Measurements from ENCODE around the gene SPDYE4.

Gene SPDYE4

GRCh38 chr17:8710813-8711212 is 47.5 kb downstream of the SPDYE4 start:
- DNase-seq (ENCODE audit: low read depth): no peak
- TF ChIP-seq, protein P1, sequence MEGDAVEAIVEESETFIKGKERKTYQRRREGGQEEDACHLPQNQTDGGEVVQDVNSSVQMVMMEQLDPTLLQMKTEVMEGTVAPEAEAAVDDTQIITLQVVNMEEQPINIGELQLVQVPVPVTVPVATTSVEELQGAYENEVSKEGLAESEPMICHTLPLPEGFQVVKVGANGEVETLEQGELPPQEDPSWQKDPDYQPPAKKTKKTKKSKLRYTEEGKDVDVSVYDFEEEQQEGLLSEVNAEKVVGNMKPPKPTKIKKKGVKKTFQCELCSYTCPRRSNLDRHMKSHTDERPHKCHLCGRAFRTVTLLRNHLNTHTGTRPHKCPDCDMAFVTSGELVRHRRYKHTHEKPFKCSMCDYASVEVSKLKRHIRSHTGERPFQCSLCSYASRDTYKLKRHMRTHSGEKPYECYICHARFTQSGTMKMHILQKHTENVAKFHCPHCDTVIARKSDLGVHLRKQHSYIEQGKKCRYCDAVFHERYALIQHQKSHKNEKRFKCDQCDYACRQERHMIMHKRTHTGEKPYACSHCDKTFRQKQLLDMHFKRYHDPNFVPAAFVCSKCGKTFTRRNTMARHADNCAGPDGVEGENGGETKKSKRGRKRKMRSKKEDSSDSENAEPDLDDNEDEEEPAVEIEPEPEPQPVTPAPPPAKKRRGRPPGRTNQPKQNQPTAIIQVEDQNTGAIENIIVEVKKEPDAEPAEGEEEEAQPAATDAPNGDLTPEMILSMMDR (IDR thresholded peaks at IDR 0.05; ENCODE audit: control insufficient read depth, insufficient read depth, low read depth, low read length, missing control alignments): no peak
- H3K4me3 ChIP-seq (ENCODE audit: control insufficient read depth, low read depth, low read length): no peak overlapping the region

DNA sequence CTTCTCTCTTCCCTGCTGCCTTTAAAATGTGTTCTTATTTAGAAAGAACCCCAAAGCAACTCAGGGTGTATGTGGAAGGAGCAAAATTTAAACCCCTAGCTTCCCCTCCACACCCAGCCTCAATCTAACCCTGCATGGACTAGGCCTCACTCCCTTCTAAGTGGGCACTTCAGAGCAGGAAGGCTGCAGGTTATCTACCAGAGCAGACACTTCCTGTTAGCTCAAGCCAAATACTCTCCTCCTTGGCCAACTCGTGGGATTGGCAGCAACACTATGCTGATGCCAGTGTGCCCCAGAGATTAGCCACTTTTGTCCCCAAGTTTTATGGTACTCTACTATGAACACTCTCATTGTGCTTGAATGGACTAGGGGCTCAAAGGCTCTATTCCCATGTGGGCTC is 49.3 kb downstream of the SPDYE4 start:
- DNase-seq (ENCODE audit: low read depth): no peak
- no peak overlapping the region for H3K4me3 ChIP-seq (ENCODE audit: control insufficient read depth, low read depth, low read length)
- TF ChIP-seq, protein P1 (IDR thresholded peaks at IDR 0.05; ENCODE audit: control insufficient read depth, insufficient read depth, low read depth, low read length, missing control alignments): no peak

DNA sequence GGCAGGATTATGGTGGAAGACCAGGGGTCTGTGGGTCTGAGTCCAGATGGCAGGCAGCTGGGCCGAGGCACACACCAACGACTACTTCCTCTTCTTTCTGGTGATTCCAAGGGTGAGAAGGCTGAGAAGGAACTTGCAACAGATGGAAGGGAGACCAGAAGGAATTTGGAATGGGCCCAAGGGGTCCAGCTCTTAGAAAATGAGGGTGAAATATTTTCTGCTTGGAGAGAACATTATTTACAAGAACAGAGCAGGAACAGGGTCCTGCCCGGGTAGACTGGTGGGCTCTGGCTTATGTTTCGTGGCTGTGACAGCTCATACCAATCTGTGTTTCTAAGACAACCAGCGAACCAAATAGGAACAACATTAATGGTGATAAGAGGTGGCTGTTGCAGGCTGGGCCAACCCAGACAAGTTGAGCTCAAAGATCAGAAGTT is 50.3 kb downstream of the SPDYE4 start:
- H3K4me3 ChIP-seq (ENCODE audit: control insufficient read depth, low read depth, low read length): no peak overlapping the region
- TF ChIP-seq, protein P1 (IDR thresholded peaks at IDR 0.05; ENCODE audit: control insufficient read depth, insufficient read depth, low read depth, low read length, missing control alignments): no peak
- no peak for DNase-seq (ENCODE audit: low read depth)

GRCh38 chr17:8707332-8708024 is 50.9 kb downstream of the SPDYE4 start:
- H3K4me3 ChIP-seq (ENCODE audit: control insufficient read depth, low read depth, low read length): no peak overlapping the region
- TF ChIP-seq, protein P1 (IDR thresholded peaks at IDR 0.05; ENCODE audit: control insufficient read depth, insufficient read depth, low read depth, low read length, missing control alignments): no peak
- no peak for DNase-seq (ENCODE audit: low read depth)

DNA sequence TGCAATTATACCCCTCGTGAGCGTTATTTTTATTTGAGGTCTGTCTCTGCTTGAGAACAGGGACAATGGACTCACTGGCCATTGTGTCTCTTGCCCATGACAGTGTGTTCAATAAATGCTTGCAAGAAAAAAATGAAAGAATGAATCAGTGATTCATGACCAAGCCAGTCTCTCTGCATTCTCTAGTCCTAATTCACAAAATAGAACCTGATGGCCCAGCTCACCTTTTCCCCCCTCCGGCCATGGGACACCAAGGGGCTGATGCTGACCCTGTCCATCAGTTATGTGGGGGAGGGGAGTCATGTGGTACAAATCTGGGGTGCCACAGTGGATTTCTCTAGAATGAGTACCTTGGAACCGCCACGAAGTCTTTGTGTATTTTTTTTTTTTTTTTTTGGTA is 51.9 kb downstream of the SPDYE4 start:
- DNase-seq (ENCODE audit: low read depth): no peak
- no peak overlapping the region for H3K4me3 ChIP-seq (ENCODE audit: control insufficient read depth, low read depth, low read length)
- TF ChIP-seq, protein P1 (IDR thresholded peaks at IDR 0.05; ENCODE audit: control insufficient read depth, insufficient read depth, low read depth, low read length, missing control alignments): no peak

GRCh38 chr17:8705427-8705826 is 52.9 kb downstream of the SPDYE4 start:
- H3K4me3 ChIP-seq (ENCODE audit: control insufficient read depth, low read depth, low read length): no peak overlapping the region
- TF ChIP-seq, protein P1 (IDR thresholded peaks at IDR 0.05; ENCODE audit: control insufficient read depth, insufficient read depth, low read depth, low read length, missing control alignments): no peak
- no peak for DNase-seq (ENCODE audit: low read depth)

Measured in AG09309 (cell line).